ENCODE data around the gene TRPV2. TPM values are rescaled to one million over a fixed set of nuclear protein-coding genes. Genes with fewer than 3 reads are reported as not detected.
A peak's percentile ranks its signal among the peaks of the same experiment; 100 is the strongest.
"Not testable (repeated sequence)": the region's sequence is repeated elsewhere in the genome, so short reads cannot be mapped to it uniquely, and the experiment has no call there.

Gene TRPV2
- total and polyA plus RNA-seq, 2 of the 4 experiments (the other 2 are of a cell fraction), result 30.8 to 32.8 TPM

GRCh38 chr17:16398270-16399267 is 16.8 kb upstream of the TRPV2 start:
- no TSS peak for BruUV-seq (replicated peaks)
- no peak overlapping the region for H3K4me3 ChIP-seq (ENCODE audit: insufficient read depth, low read depth, low read length)
- H3K9me1 ChIP-seq (ENCODE audit: insufficient read depth, low read length), result no peaks in the 10 kb centered on the region
- no peak overlapping the region for H3K23ac ChIP-seq (ENCODE audit: low read depth, low read length)
- H2BK15ac ChIP-seq (ENCODE audit: low read depth, low read length), result no peak overlapping the region
- no peak overlapping the region for H4K8ac ChIP-seq (ENCODE audit: low read depth in 2 of 2, low read length in 2 of 2)
- no peak overlapping the region for H2BK120ac ChIP-seq (ENCODE audit: low read depth, low read length)
- WGBS, 2 experiments (ENCODE audit: extremely low coverage in 2 of 2, insufficient read length in 1 of 2), result 30% methylated on average over 5 of the region's 9 CpGs; no CpG with 5 or more reads in 1 of the 2 experiments
- H2AK9ac ChIP-seq (replicated peaks; ENCODE audit: low read depth, low read length, poor library complexity), result no peak overlapping the region
- H3K4me1 ChIP-seq (ENCODE audit: control insufficient read depth, insufficient read depth, low read length), result no peaks in the 10 kb centered on the region; the same call in 1 of the 2 replicates
- no peaks in the 10 kb centered on the region for H3K27me3 ChIP-seq (ENCODE audit: control insufficient read depth, insufficient read depth, low read length)
- ChIA-PET POLR2A (ENCODE audit: unreplicated experiment) (no interaction called here), CTCF (no interaction called here)
- no peak overlapping the region for H3K18ac ChIP-seq (ENCODE audit: low read depth, low read length)
- ATAC-seq (ENCODE audit: low read depth), result peak; percentile 42
- H4K5ac ChIP-seq (ENCODE audit: low read depth, low read length), result no peak overlapping the region
- no peak overlapping the region for H3K4ac ChIP-seq (ENCODE audit: low read depth, low read length)
- TF ChIP-seq NFE2L2 (IDR thresholded peaks at IDR 0.05; ENCODE audit: low read depth, low read length) (peak; percentile 56; the same call in 1 of the 2 replicates), FOS (IDR thresholded peaks at IDR 0.05; ENCODE audit: low read depth, low read length) (no peak), BHLHE40 (IDR thresholded peaks at IDR 0.05; ENCODE audit: low read depth, low read length) (no peak)
- no peak for DNase-seq
- in situ Hi-C loops (cut with MboI; ENCODE audit: low sequenced_read_pairs) (no loop called here), intact Hi-C loops (cut with micrococcal nuclease) (no loop called here), dilution Hi-C loops (cut with HindIII; ENCODE audit: low sequenced_read_pairs, unreplicated experiment) (no loop called here)
- H2BK5ac ChIP-seq (ENCODE audit: low read depth, low read length, poor library complexity, severe bottlenecking), result no peak overlapping the region
- H3K14ac ChIP-seq (replicated peaks; ENCODE audit: low read depth, low read length), result no peak overlapping the region
- no peaks in the 10 kb centered on the region for H4K20me1 ChIP-seq (ENCODE audit: insufficient read depth, low read length)
- H3K9ac ChIP-seq (ENCODE audit: low read depth, low read length), result no peak overlapping the region
- H2AFZ ChIP-seq (replicated peaks; ENCODE audit: low read length, poor library complexity), result no peak overlapping the region
- H4K91ac ChIP-seq (ENCODE audit: insufficient read depth, low read depth, low read length), result no peak overlapping the region
- H3K56ac ChIP-seq (ENCODE audit: extremely low read depth, insufficient read depth, low read length), result no peak overlapping the region
- no peak overlapping the region for H2BK20ac ChIP-seq (ENCODE audit: low read depth, low read length)
- H3K79me1 ChIP-seq (ENCODE audit: low read depth in 1 of 2, low read length in 2 of 2), result no peaks in the 10 kb centered on the region
- H3K9me3 ChIP-seq (ENCODE audit: control insufficient read depth, insufficient read depth, low read length), result no peaks in the 10 kb centered on the region
- H3K27ac ChIP-seq (ENCODE audit: insufficient read depth, low read length), result no peak overlapping the region
- no peaks in the 10 kb centered on the region for H3K36me3 ChIP-seq (ENCODE audit: control insufficient read depth, insufficient read depth, low read length)
- no peak overlapping the region for H3K4me2 ChIP-seq (ENCODE audit: low read depth, low read length)
- H2AK5ac ChIP-seq (ENCODE audit: low read depth, low read length), result no peak overlapping the region

DNA sequence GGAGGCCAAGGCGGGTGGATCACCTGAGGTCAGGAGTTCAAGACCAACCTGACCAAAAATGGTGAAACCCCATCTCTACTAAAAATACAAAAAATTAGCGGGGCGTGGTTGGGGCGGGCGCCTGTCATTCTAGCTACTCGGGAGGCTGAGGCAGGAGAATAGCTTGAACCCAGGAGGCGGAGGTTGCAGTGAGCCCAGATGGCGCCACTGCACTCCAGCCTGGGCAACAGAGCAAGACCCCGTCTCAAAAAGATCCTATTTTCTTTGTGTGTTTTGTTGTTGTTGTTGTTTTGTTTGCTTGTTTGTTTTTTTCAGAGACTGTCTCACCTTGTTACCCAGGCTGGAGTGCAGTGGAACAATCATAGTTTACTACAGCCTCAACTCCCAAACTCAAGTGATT is 11.5 kb upstream of the TRPV2 start:
- H2BK120ac ChIP-seq (ENCODE audit: low read depth, low read length); intact Hi-C loops (cut with micrococcal nuclease); H3K4ac ChIP-seq (ENCODE audit: low read depth, low read length); H3K4me2 ChIP-seq (ENCODE audit: low read depth, low read length); H2AK9ac ChIP-seq (replicated peaks; ENCODE audit: low read depth, low read length, poor library complexity); H4K5ac ChIP-seq (ENCODE audit: low read depth, low read length); ATAC-seq (ENCODE audit: low read depth); H4K20me1 ChIP-seq (ENCODE audit: insufficient read depth, low read length); H2AFZ ChIP-seq (replicated peaks; ENCODE audit: low read length, poor library complexity); H3K18ac ChIP-seq (ENCODE audit: low read depth, low read length); H3K36me3 ChIP-seq (ENCODE audit: control insufficient read depth, insufficient read depth, low read length); POLR2A ChIA-PET (ENCODE audit: unreplicated experiment); H3K9me3 ChIP-seq (ENCODE audit: control insufficient read depth, insufficient read depth, low read length); in situ Hi-C loops (cut with MboI; ENCODE audit: low sequenced_read_pairs); H2BK15ac ChIP-seq (ENCODE audit: low read depth, low read length); H3K14ac ChIP-seq (replicated peaks; ENCODE audit: low read depth, low read length); H3K79me1 ChIP-seq (ENCODE audit: low read depth in 1 of 2, low read length in 2 of 2); dilution Hi-C loops (cut with HindIII; ENCODE audit: low sequenced_read_pairs, unreplicated experiment); H4K8ac ChIP-seq (ENCODE audit: low read depth in 2 of 2, low read length in 2 of 2); H3K9ac ChIP-seq (ENCODE audit: low read depth, low read length); CTCF ChIA-PET; H3K27ac ChIP-seq (ENCODE audit: insufficient read depth, low read length); H3K9me1 ChIP-seq (ENCODE audit: insufficient read depth, low read length); DNase-seq; H3K4me1 ChIP-seq (ENCODE audit: control insufficient read depth, insufficient read depth, low read length); H2BK20ac ChIP-seq (ENCODE audit: low read depth, low read length); BruUV-seq (replicated peaks); H3K27me3 ChIP-seq (ENCODE audit: control insufficient read depth, insufficient read depth, low read length); H3K23ac ChIP-seq (ENCODE audit: low read depth, low read length); H4K91ac ChIP-seq (ENCODE audit: insufficient read depth, low read depth, low read length); H2BK5ac ChIP-seq (ENCODE audit: low read depth, low read length, poor library complexity, severe bottlenecking); H3K4me3 ChIP-seq (ENCODE audit: insufficient read depth, low read depth, low read length); H3K56ac ChIP-seq (ENCODE audit: extremely low read depth, insufficient read depth, low read length): not testable (repeated sequence)
- H2AK5ac ChIP-seq (ENCODE audit: low read depth, low read length), result 0 out of 2 replicates have a peak overlapping the region, but pooled peaks have one; percentile 2
- WGBS, 2 experiments (ENCODE audit: extremely low coverage in 2 of 2, insufficient read length in 1 of 2), result 97% methylated on average over 6 of the region's 9 CpGs; no CpG with 5 or more reads in 1 of the 2 experiments

Measured in IMR-90 (cell line).